Glutamatergic neuron (in vitro differentiated cells): ENCODE results near the gene VSTM4. TPM values are rescaled to one million over a fixed set of nuclear protein-coding genes. Genes with fewer than 3 reads are reported as not detected.

Source experiments
- DNase-seq: peaks from one replicate; pipeline ENCODE4 v3.0.0; 2022
- H3K27ac Mint-ChIP-seq: one replicate; pipeline ENCODE4 v1.8.0; 2020; ENCODE audit warnings: mild to moderate bottlenecking, mixed read lengths, inconsistent platforms; ENCODE audit not compliant: unreplicated experiment
- H3K27me3 Mint-ChIP-seq: one replicate; pipeline ENCODE4 v1.8.0; 2020; ENCODE audit warnings: mild to moderate bottlenecking, moderate library complexity, mixed read lengths, inconsistent platforms; ENCODE audit not compliant: unreplicated experiment
- H3K36me3 Mint-ChIP-seq: one replicate; pipeline ENCODE4 v1.8.0; 2020; ENCODE audit warnings: mild to moderate bottlenecking, mixed read lengths, inconsistent platforms; ENCODE audit not compliant: unreplicated experiment
- H3K4me1 Mint-ChIP-seq: one replicate; pipeline ENCODE4 v1.8.0; 2020; ENCODE audit warnings: mild to moderate bottlenecking, low read depth, mixed read lengths, inconsistent platforms; ENCODE audit not compliant: unreplicated experiment
- H3K4me3 Mint-ChIP-seq: one replicate; pipeline ENCODE4 v1.8.0; 2020; ENCODE audit warnings: mild to moderate bottlenecking, mixed read lengths, inconsistent platforms; ENCODE audit not compliant: unreplicated experiment
- H3K9me3 Mint-ChIP-seq: one replicate; pipeline ENCODE4 v1.8.0; 2020; ENCODE audit warnings: mild to moderate bottlenecking, moderate library complexity, mixed read lengths, inconsistent platforms; ENCODE audit not compliant: unreplicated experiment
- CTCF ChIP-seq: fragments of 200-600 bp; sonication (generic); IDR thresholded peaks from one replicate; pipeline ENCODE4 v1.5.0; 2021; ENCODE audit not compliant: partially characterized antibody, unreplicated experiment
- total RNA-seq: library from RNA; stranded (reverse); fragmentation: NEBNext Ultra II Directional; extraction: Animal tissue kit (Norgen Biotek cat#: 25700); gene quantifications from one replicate; pipeline ENCODE4 v1.2.1, GENCODE V29; 2021; ENCODE audit not compliant: unreplicated experiment

The VSTM4 gene
- total RNA-seq, 1 donor from 2014 or later: 2.0 TPM

- Mint-ChIP-seq H3K27me3 (peaks cover 5% of the 10 kb centered on the region), H3K4me3 (no peak overlapping the region), H3K4me1 (peaks cover 4% of the 10 kb centered on the region), H3K27ac (no peak overlapping the region), H3K9me3 (peaks cover 2% of the 10 kb centered on the region), H3K36me3 (no peaks in the 10 kb centered on the region)
- no peak for DNase-seq
- no peak for TF ChIP-seq CTCF
Measured at GRCh38 chr10:48990226-48990625, 125.1 kb downstream of the VSTM4 start.

- no peaks in the 10 kb centered on the region for H3K36me3 Mint-ChIP-seq
Measured at GRCh38 chr10:48985621-48986158, 129.6 kb downstream of the VSTM4 start.

GRCh38 chr10:48983648-48984351 is 131.5 kb downstream of the VSTM4 start:
- TF ChIP-seq CTCF: no peak
- H3K4me1 Mint-ChIP-seq: peaks cover 19% of the 10 kb centered on the region
- no peaks in the 10 kb centered on the region for H3K36me3 Mint-ChIP-seq
- peaks cover 9% of the 10 kb centered on the region for H3K27me3 Mint-ChIP-seq
- H3K4me3 Mint-ChIP-seq: no peak overlapping the region
- peaks cover 6% of the 10 kb centered on the region for H3K9me3 Mint-ChIP-seq
- no peak overlapping the region for H3K27ac Mint-ChIP-seq
- no peak for DNase-seq

More at GRCh38 chr10:48985621-48986158, 129.6 kb downstream of the VSTM4 start:
- Mint-ChIP-seq H3K4me1 (peaks cover 17% of the 10 kb centered on the region), H3K27me3 (peaks cover 6% of the 10 kb centered on the region), H3K27ac (no peak overlapping the region), H3K9me3 (peaks cover 5% of the 10 kb centered on the region), H3K4me3 (no peak overlapping the region)
- no peak for DNase-seq
- TF ChIP-seq CTCF: no peak

- no peak for DNase-seq
- Mint-ChIP-seq H3K9me3 (peaks cover 8% of the 10 kb centered on the region), H3K4me3 (no peak overlapping the region), H3K27me3 (peaks cover 7% of the 10 kb centered on the region), H3K4me1 (peaks cover 19% of the 10 kb centered on the region), H3K36me3 (no peaks in the 10 kb centered on the region), H3K27ac (no peak overlapping the region)
- no peak for TF ChIP-seq CTCF
Measured at GRCh38 chr10:48982584-48982983, 132.7 kb downstream of the VSTM4 start.

- H3K27ac Mint-ChIP-seq: no peak overlapping the region
- H3K4me1 Mint-ChIP-seq: peaks cover 17% of the 10 kb centered on the region
- no peak overlapping the region for H3K4me3 Mint-ChIP-seq
- no peaks in the 10 kb centered on the region for H3K36me3 Mint-ChIP-seq
- H3K27me3 Mint-ChIP-seq: peaks cover 5% of the 10 kb centered on the region
- peaks cover 8% of the 10 kb centered on the region for H3K9me3 Mint-ChIP-seq
- TF ChIP-seq CTCF: peak; percentile 92
- peak; percentile 79 for DNase-seq
Measured at GRCh38 chr10:48981310-48981907, 133.9 kb downstream of the VSTM4 start.
